ENCODE measurements around the gene OSM. TPM values are rescaled to one million over a fixed set of nuclear protein-coding genes. Genes with fewer than 3 reads are reported as not detected.

Gene OSM
- total RNA-seq, 3 donors from 2014 or later: 1.3 to 2.5 (median 1.3) TPM

DNA sequence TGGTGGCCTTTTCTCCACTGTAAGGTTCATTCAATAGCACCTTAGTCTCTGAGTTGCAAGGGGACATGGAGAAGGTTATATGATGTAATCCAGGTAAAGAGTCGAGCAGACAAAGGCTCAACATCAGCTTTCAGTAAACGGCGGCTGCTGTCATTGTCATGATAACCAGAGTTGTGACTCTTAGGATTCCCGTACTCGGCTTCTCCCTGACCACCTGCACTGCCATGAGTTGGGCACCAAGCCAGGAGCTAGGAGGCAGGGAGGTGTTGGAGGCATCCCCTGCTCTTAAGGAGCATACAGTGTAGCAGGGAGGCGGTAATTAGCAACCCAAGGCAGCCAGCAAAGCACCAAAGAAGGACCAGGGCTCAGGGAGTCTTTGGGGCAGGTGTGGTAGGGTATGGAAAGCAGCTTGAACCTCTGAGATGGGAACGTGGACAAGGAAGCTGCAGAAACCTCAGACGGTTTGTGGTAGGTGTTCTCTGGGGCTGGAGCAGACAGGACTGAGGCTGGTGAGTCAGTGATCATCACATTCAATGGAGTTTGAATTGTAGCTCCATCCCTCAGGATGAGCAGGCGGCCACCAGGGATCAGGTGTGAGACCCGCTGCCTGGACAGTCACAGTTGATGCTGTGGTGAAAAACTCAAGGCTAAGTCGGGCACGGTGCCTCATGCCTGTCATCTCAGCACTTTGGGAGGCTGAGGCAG, 51.8 kb downstream of the OSM start:
- no peak for TF ChIP-seq POLR2A (IDR thresholded peaks at IDR 0.05)
- TF ChIP-seq POLR2AphosphoS5 (IDR thresholded peaks at IDR 0.05): no peak
- TF ChIP-seq, protein P1, sequence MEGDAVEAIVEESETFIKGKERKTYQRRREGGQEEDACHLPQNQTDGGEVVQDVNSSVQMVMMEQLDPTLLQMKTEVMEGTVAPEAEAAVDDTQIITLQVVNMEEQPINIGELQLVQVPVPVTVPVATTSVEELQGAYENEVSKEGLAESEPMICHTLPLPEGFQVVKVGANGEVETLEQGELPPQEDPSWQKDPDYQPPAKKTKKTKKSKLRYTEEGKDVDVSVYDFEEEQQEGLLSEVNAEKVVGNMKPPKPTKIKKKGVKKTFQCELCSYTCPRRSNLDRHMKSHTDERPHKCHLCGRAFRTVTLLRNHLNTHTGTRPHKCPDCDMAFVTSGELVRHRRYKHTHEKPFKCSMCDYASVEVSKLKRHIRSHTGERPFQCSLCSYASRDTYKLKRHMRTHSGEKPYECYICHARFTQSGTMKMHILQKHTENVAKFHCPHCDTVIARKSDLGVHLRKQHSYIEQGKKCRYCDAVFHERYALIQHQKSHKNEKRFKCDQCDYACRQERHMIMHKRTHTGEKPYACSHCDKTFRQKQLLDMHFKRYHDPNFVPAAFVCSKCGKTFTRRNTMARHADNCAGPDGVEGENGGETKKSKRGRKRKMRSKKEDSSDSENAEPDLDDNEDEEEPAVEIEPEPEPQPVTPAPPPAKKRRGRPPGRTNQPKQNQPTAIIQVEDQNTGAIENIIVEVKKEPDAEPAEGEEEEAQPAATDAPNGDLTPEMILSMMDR (IDR thresholded peaks at IDR 0.05): no peak
- Histone ChIP-seq H3K4me3 (no peak overlapping the region), H3K9me3 (no peaks in the 10 kb centered on the region), H3K36me3 (no peaks in the 10 kb centered on the region), H3K27ac (peak overlapping the region in 1 of 2 donors; percentile 17), H3K4me1 (peaks cover 4 to 14% of the 10 kb centered on the region in 2 donors), H3K27me3 (no peaks in the 10 kb centered on the region)
- intact Hi-C loops (cut with DNase I; ENCODE audit: low total_unique reads): no loop called here
- DNase-seq (ENCODE audit: low spot score in 2 of 2): no peak

DNA sequence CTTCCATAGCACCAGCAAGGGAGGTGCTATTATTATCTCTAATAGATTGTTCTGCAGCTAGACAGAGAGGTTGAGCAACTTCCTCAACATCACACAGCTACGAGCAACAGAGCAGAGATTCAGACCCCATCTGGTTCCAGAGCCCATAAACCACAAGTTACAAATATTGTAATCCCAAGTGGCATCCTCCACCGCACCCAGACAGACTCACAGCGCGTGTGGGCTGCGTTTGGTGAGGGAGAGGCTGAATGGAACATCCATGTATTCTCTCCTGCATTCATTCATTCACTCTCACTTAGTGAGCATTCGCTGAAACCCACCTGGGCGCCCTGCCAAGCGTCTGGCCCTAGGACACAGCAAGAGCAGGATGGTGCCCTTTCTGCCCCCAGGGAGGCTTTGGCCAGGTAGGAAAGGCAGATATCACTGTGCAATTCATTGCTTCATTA, 53.6 kb downstream of the OSM start:
- TF ChIP-seq POLR2AphosphoS5 (IDR thresholded peaks at IDR 0.05) (no peak), POLR2A (IDR thresholded peaks at IDR 0.05) (no peak)
- TF ChIP-seq, protein P1 (IDR thresholded peaks at IDR 0.05): no peak
- peak overlapping the region; percentile 80 to 81 for H3K27ac ChIP-seq
- peaks cover 10 to 11% of the 10 kb centered on the region in 2 donors for H3K4me1 ChIP-seq
- H3K4me3 ChIP-seq: no peak overlapping the region
- no peak for DNase-seq (ENCODE audit: low spot score in 2 of 2)
- H3K27me3 ChIP-seq: no peaks in the 10 kb centered on the region
- intact Hi-C loops (cut with DNase I; ENCODE audit: low total_unique reads): no loop called here
- no peaks in the 10 kb centered on the region for H3K9me3 ChIP-seq
- H3K36me3 ChIP-seq: no peaks in the 10 kb centered on the region

Other genes starting within 250 kb of the OSM start
- not detected for gene HORMAD2, start 186.4 kb downstream of the OSM start, total RNA-seq
- 1 to 10 TPM; 1.4 to 9.5 (median 1.6) TPM for gene LIF, start 20.1 kb downstream of the OSM start, total RNA-seq
- 10 to 100 TPM; 15.5 to 26.6 (median 20.6) TPM for gene CASTOR1, start 22.7 kb upstream of the OSM start, total RNA-seq
- 10 to 100 TPM; 25.0 to 50.1 (median 32.4) TPM for gene TBC1D10A, start 60.1 kb upstream of the OSM start, total RNA-seq
- gene SF3A1, start 90.0 kb upstream of the OSM start, total RNA-seq: 10 to 100 TPM; 47.7 to 68.6 (median 47.9) TPM
- gene CCDC157, start 90.2 kb upstream of the OSM start, total RNA-seq: 1 to 10 TPM; 2.6 to 7.5 (median 6.6) TPM
- gene RNF215, start 120.6 kb upstream of the OSM start, total RNA-seq: 10 to 100 TPM; 13.3 to 15.4 (median 14.0) TPM
- gene SEC14L2, start 130.2 kb upstream of the OSM start, total RNA-seq: 10 to 100 TPM in 2 of 3 donors, 1 to 10 TPM in 1; 5.3 to 45.7 (median 29.5) TPM
- 10 to 100 TPM in 2 of 3 donors, 1 to 10 TPM in 1; 2.9 to 16.7 (median 14.4) TPM for gene MTFP1, start 158.9 kb upstream of the OSM start, total RNA-seq
- gene SEC14L3, start 205.2 kb upstream of the OSM start, total RNA-seq: not detected
- under 1 TPM in 1 of 3 donors, not detected in 2; 0.29 TPM for gene SEC14L4, start 238.8 kb upstream of the OSM start, total RNA-seq